Measurements from ENCODE around the gene RBM33. TPM values are rescaled to one million over a fixed set of nuclear protein-coding genes. Genes with fewer than 3 reads are reported as not detected.
A peak's percentile ranks its signal among the peaks of the same experiment; 100 is the strongest.

The RBM33 gene
- total and polyA plus RNA-seq, 9 of the 15 experiments (the other 6 are each of a cell fraction or from before 2014, with no cell fraction given): 4.4 to 80.7 (median 27.3) TPM

DNA sequence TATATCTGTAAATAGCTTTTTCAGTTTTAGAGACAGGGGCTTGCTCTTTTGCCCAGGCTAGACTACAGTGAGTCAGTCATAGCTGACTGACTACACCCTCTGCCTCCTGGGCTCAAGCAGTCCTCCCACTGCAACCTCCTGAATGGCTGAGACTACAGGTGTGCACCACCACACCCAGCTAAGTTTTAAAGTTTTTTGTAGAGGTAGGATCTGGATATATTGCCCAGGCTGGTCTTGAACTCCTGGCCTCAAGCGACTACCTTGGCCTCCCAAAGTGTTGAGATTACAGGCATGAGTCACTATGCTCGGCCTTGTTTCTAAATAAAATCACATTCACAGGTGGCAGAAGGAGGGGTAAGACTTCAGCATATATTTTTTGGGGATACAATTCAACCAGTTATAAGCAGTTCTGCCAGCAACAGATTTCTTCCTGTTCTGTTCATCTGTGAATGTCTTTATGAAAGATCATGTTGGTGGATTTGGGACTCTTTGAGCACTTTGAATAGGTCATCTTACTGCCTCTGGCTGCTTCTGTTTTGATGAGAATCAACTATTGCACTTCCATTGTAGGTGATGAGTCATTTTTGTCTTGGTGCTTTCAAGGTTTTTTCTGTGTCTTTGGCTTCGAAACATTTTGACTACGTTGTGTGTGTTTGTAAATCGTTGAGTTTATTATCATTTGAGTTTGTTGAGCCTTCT is 15.7 kb downstream of the RBM33 start (continued):
- TF ChIP-seq, protein P1, sequence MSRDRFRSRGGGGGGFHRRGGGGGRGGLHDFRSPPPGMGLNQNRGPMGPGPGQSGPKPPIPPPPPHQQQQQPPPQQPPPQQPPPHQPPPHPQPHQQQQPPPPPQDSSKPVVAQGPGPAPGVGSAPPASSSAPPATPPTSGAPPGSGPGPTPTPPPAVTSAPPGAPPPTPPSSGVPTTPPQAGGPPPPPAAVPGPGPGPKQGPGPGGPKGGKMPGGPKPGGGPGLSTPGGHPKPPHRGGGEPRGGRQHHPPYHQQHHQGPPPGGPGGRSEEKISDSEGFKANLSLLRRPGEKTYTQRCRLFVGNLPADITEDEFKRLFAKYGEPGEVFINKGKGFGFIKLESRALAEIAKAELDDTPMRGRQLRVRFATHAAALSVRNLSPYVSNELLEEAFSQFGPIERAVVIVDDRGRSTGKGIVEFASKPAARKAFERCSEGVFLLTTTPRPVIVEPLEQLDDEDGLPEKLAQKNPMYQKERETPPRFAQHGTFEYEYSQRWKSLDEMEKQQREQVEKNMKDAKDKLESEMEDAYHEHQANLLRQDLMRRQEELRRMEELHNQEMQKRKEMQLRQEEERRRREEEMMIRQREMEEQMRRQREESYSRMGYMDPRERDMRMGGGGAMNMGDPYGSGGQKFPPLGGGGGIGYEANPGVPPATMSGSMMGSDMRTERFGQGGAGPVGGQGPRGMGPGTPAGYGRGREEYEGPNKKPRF (IDR thresholded peaks at IDR 0.05; ENCODE audit: low read depth, low read length): no peak
- TF ChIP-seq CXXC5 (CRISPR knock-in tag; IDR thresholded peaks at IDR 0.05) (no peak), NCOA4 (IDR thresholded peaks at IDR 0.05; ENCODE audit: partially characterized antibody) (no peak), ZBTB2 (IDR thresholded peaks at IDR 0.05) (no peak), ZNF280A (IDR thresholded peaks at IDR 0.05; ENCODE audit: low read depth, partially characterized antibody) (no peak), EP300 (IDR thresholded peaks at IDR 0.05; ENCODE audit: low read length) (no peak; the same call in 1 of the 2 replicates), ZNF184 (CRISPR knock-in tag; IDR thresholded peaks at IDR 0.05) (no peak), TAF9B (IDR thresholded peaks at IDR 0.05; ENCODE audit: partially characterized antibody) (no peak), CEBPB (tag; IDR thresholded peaks at IDR 0.05) (no peak), FOS (IDR thresholded peaks at IDR 0.05; ENCODE audit: extremely low read depth, insufficient read length) (peak; percentile 23), CREBBP (IDR thresholded peaks at IDR 0.05; ENCODE audit: low read depth, low read length) (no peak), BACH1 (tag; IDR thresholded peaks at IDR 0.05) (no peak), SRSF3 (IDR thresholded peaks at IDR 0.05; ENCODE audit: insufficient read depth, low read length) (no peak), ATF4 (CRISPR knock-in tag; IDR thresholded peaks at IDR 0.05) (no peak), GTF2F1 (IDR thresholded peaks at IDR 0.05; ENCODE audit: low read depth, low read length) (no peak), PBX2 (CRISPR knock-in tag; IDR thresholded peaks at IDR 0.05; ENCODE audit: low read depth) (no peak), PBX2 (tag; conservative IDR thresholded peaks at IDR 0.05; ENCODE audit: low read depth) (no peak), ZNF354B (CRISPR knock-in tag; IDR thresholded peaks at IDR 0.05) (no peak), CCAR2 (IDR thresholded peaks at IDR 0.05; ENCODE audit: low read depth, low read length) (no peak)
- TF ChIP-seq, protein P2, sequence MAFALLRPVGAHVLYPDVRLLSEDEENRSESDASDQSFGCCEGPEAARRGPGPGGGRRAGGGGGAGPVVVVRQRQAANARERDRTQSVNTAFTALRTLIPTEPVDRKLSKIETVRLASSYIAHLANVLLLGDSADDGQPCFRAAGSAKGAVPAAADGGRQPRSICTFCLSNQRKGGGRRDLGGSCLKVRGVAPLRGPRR (CRISPR knock-in tag; IDR thresholded peaks at IDR 0.05): no peak

All from K562 (cell line).